Fibroblast of mammary gland (primary cell): ENCODE data around the gene PIK3R2.
"Not testable (repeated sequence)": the region's sequence is repeated elsewhere in the genome, so short reads cannot be mapped to it uniquely, and the experiment has no call there.

ENCODE experiments used
- DNase-seq: peaks from one replicate; pipeline ENCODE4 v3.0.0-alpha.2; 2010; ENCODE audit warnings: low read depth
- H3K4me3 ChIP-seq: 2 replicates; pipeline ENCODE4 v1.5.1; 2011; ENCODE audit warnings: low read depth, mild to moderate bottlenecking, low read length, moderate library complexity; ENCODE audit not compliant: control insufficient read depth
- CTCF ChIP-seq: conservative IDR thresholded peaks from 2 replicates; pipeline ENCODE4 v1.5.1; 2011; ENCODE audit warnings: low read depth, low read length, inconsistent platforms; ENCODE audit not compliant: control insufficient read depth, insufficient read depth

The PIK3R2 gene

GRCh38 chr19:18157465-18158063, 4.6 kb downstream of the PIK3R2 start:
- DNase-seq: no peak
- H3K4me3 ChIP-seq: no peak overlapping the region
- TF ChIP-seq CTCF: no peak

GRCh38 chr19:18158467-18158866, 5.5 kb downstream of the PIK3R2 start:
- no peak for TF ChIP-seq CTCF
- DNase-seq: no peak
- no peak overlapping the region for H3K4me3 ChIP-seq

- not testable (repeated sequence) for DNase-seq, H3K4me3 ChIP-seq
Observed at GRCh38 chr19:18159059-18159616, 6.2 kb downstream of the PIK3R2 start.

- TF ChIP-seq CTCF: no peak
- no peak for DNase-seq
- H3K4me3 ChIP-seq: no peak overlapping the region
Observed at GRCh38 chr19:18159810-18160209, 6.8 kb downstream of the PIK3R2 start.

GRCh38 chr19:18160493-18160970, 7.6 kb downstream of the PIK3R2 start:
- peak overlapping the region; percentile 15 for H3K4me3 ChIP-seq
- no peak for TF ChIP-seq CTCF
- DNase-seq: peak; percentile 7

GRCh38 chr19:18160971-18161635, 8.1 kb downstream of the PIK3R2 start:
- TF ChIP-seq CTCF: no peak
- peak overlapping the region; percentile 31 for H3K4me3 ChIP-seq
- peak; percentile 42 for DNase-seq

- peak overlapping the region; percentile 31 for H3K4me3 ChIP-seq
- no peak for DNase-seq
- TF ChIP-seq CTCF: no peak
Observed at GRCh38 chr19:18161636-18162002, 8.7 kb downstream of the PIK3R2 start.
